Ishikawa (cell line): ENCODE measurements around the gene WDR48.

Source experiments
- CEBPB ChIP-seq: IDR thresholded peaks from 2 replicates; pipeline ENCODE4 v1.6.1; 2012
- CREB1 ChIP-seq: IDR thresholded peaks from 2 replicates; pipeline ENCODE4 v1.6.1; 2012; ENCODE audit warnings: low read depth
- EP300 ChIP-seq: IDR thresholded peaks from 2 replicates; pipeline ENCODE4 v1.6.1; 2012; ENCODE audit warnings: borderline replicate concordance
- FOXM1 ChIP-seq: IDR thresholded peaks from 2 replicates; pipeline ENCODE4 v1.6.1; 2012; ENCODE audit warnings: low read depth, borderline replicate concordance
- MAX ChIP-seq: IDR thresholded peaks from 2 replicates; pipeline ENCODE4 v1.6.1; 2012
- NFIC ChIP-seq: IDR thresholded peaks from 2 replicates; pipeline ENCODE4 v1.6.1; 2012
- RAD21 ChIP-seq: IDR thresholded peaks from 2 replicates; pipeline ENCODE4 v1.6.1; 2012; ENCODE audit warnings: low read depth
- TAF1 ChIP-seq: IDR thresholded peaks from 2 replicates; pipeline ENCODE4 v1.6.1; 2012; ENCODE audit warnings: low read depth, mild to moderate bottlenecking
- TEAD4 ChIP-seq: IDR thresholded peaks from 2 replicates; pipeline ENCODE4 v1.6.1; 2012
- USF1 ChIP-seq: IDR thresholded peaks from 2 replicates; pipeline ENCODE4 v1.6.1; 2012
- YY1 ChIP-seq: IDR thresholded peaks from 2 replicates; pipeline ENCODE4 v1.6.1; 2012; ENCODE audit warnings: low read depth
- ZBTB7A ChIP-seq: IDR thresholded peaks from 2 replicates; pipeline ENCODE4 v1.6.1; 2012; ENCODE audit warnings: low read depth

GRCh38 chr3:39053696-39054095 lies 1.9 kb downstream of the WDR48 start:
- TF ChIP-seq USF1 (no peak), NFIC (no peak), RAD21 (no peak), YY1 (no peak), FOXM1 (no peak), TAF1 (no peak), EP300 (no peak), ZBTB7A (no peak), TEAD4 (no peak), CREB1 (no peak), CEBPB (no peak), MAX (no peak)
